H1 (cell line): ENCODE measurements around the gene HOXC5. TPM values are rescaled to one million over a fixed set of nuclear protein-coding genes. Genes with fewer than 3 reads are reported as not detected.
A peak's percentile ranks its signal among the peaks of the same experiment; 100 is the strongest.

Experiments used
- CTCF ChIA-PET: fragments of 300-600 bp; sonication (Branson Sonifier 250); formaldehyde crosslinking; loops from one replicate; lab custom pipeline; 2021; ENCODE audit not compliant: partially characterized antibody; lab: Charles Lee
- POLR2A ChIA-PET: fragments of 300-600 bp; sonication (Branson Sonifier 250); formaldehyde crosslinking; loops from one replicate; lab custom pipeline; 2021; ENCODE audit warnings: inconsistent platforms; ENCODE audit not compliant: partially characterized antibody; lab: Charles Lee
- DNase-seq, 2 experiments: peaks; one replicate each; pipeline versions ENCODE4 v3.0.0 to v3.0.0-alpha.2; 2010 to 2022; ENCODE audit warnings: low spot score in 2 of 2, low read depth in 1 of 2, mixed read lengths in 1 of 2
- FAIRE-seq: peaks from 2 replicates; lab custom pipeline; 2011; peaks lifted over from hg19 to GRCh38; lab: Jason Lieb, UNC
- H2AFZ ChIP-seq: 2 replicates; pipeline ENCODE4 v1.8.1; 2012; ENCODE audit warnings: low read length, inconsistent platforms
- H2AK5ac ChIP-seq: 2 replicates; pipeline ENCODE4 v1.6.1; 2013; ENCODE audit warnings: low read depth, low read length
- H2BK120ac ChIP-seq: replicated peaks from 2 replicates; pipeline ENCODE3; 2013; ENCODE audit warnings: low read depth, low read length, inconsistent platforms
- H2BK12ac ChIP-seq: 2 replicates; pipeline ENCODE4 v1.6.1; 2013; ENCODE audit warnings: low read depth, low read length
- H2BK15ac ChIP-seq: 2 replicates; pipeline ENCODE4 v1.6.1; 2013; ENCODE audit warnings: low read length
- H2BK20ac ChIP-seq: 2 replicates; pipeline ENCODE4 v1.6.1; 2013; ENCODE audit warnings: low read length
- H2BK5ac ChIP-seq: 2 replicates; pipeline ENCODE4 v1.6.1; 2013; ENCODE audit warnings: low read depth, low read length
- H3K14ac ChIP-seq: 2 replicates; pipeline ENCODE4 v1.6.1; 2013; ENCODE audit warnings: inconsistent platforms; ENCODE audit not compliant: insufficient read length
- H3K18ac ChIP-seq: 2 replicates; pipeline ENCODE4 v1.6.1; 2013; ENCODE audit warnings: low read length; ENCODE audit errors: extremely low read depth
- H3K23ac ChIP-seq: 2 replicates; pipeline ENCODE4 v1.6.1; 2013; ENCODE audit warnings: inconsistent platforms; ENCODE audit not compliant: insufficient read length
- H3K23me2 ChIP-seq: 2 replicates; pipeline ENCODE4 v1.6.1; 2013; ENCODE audit warnings: low read depth, low read length
- H3K27ac ChIP-seq: 2 replicates; pipeline ENCODE4 v1.6.1; 2011; ENCODE audit warnings: low read depth, low read length, inconsistent platforms
- H3K27me3 ChIP-seq, 4 experiments: replicated peaks in 1 of 4; 1 replicate in 1 of 4; 2 replicates in 3 of 4; pipeline versions ENCODE4 v1.6.1 to v1.8.1; 2011 to 2013; ENCODE audit warnings: low read length in 3 of 4, mild to moderate bottlenecking in 3 of 4, inconsistent platforms in 2 of 4, mixed read lengths in 2 of 4, moderate library complexity in 1 of 4; ENCODE audit not compliant: control insufficient read depth in 3 of 4, insufficient read depth in 3 of 4; ENCODE audit errors: extremely low read depth in 1 of 4
- H3K36me3 ChIP-seq, 4 experiments: 2 replicates each; pipeline versions ENCODE4 v1.6.1 to v1.8.1; 2011 to 2013; ENCODE audit warnings: mild to moderate bottlenecking in 4 of 4, low read length in 3 of 4, moderate library complexity in 2 of 4, control low read depth in 1 of 4, inconsistent platforms in 1 of 4; ENCODE audit not compliant: insufficient read depth in 4 of 4, control insufficient read depth in 2 of 4
- H3K4ac ChIP-seq: replicated peaks from 2 replicates; pipeline ENCODE3; 2013; ENCODE audit warnings: low read length, low read depth, mixed read lengths, inconsistent platforms; ENCODE audit not compliant: insufficient read length
- H3K4me1 ChIP-seq, 4 experiments: replicated peaks in 1 of 4; 1 replicate in 1 of 4; 2 replicates in 3 of 4; pipeline versions ENCODE4 v1.6.1 to v1.8.1; 2011 to 2013; ENCODE audit warnings: low read length in 3 of 4, inconsistent platforms in 2 of 4, mixed read lengths in 1 of 4; ENCODE audit not compliant: insufficient read depth in 4 of 4, control insufficient read depth in 3 of 4
- H3K4me2 ChIP-seq, 2 experiments: 2 replicates each; pipeline versions ENCODE4 v1.6.1 to v1.8.1; 2011 to 2013; ENCODE audit warnings: low read depth in 2 of 2, low read length in 2 of 2, control low read depth in 1 of 2, inconsistent platforms in 1 of 2, mild to moderate bottlenecking in 1 of 2; ENCODE audit not compliant: insufficient read depth in 1 of 2
- H3K4me3 ChIP-seq, 4 experiments: fragments of 200-600, 300-600 bp in 1 of 4; sonication (generic), shearing (Covaris generic), sonication (Bioruptor Twin) in 1 of 4; 2 replicates each; pipeline versions ENCODE4 v1.5.1 to v1.8.1; 2011 to 2016; ENCODE audit warnings: low read length in 4 of 4, low read depth in 3 of 4, control low read depth in 2 of 4, inconsistent platforms in 2 of 4, mild to moderate bottlenecking in 2 of 4, mixed read lengths in 1 of 4, moderate library complexity in 1 of 4; ENCODE audit not compliant: insufficient read depth in 2 of 4; ENCODE audit errors: extremely low read depth in 1 of 4
- H3K56ac ChIP-seq: replicated peaks from 2 replicates; pipeline ENCODE3; 2013; ENCODE audit warnings: low read depth, mild to moderate bottlenecking, mixed read lengths, low read length, inconsistent platforms; ENCODE audit not compliant: insufficient read length
- H3K79me1 ChIP-seq: 2 replicates; pipeline ENCODE4 v1.6.1; 2013; ENCODE audit warnings: low read depth, low read length, control low read depth
- H3K79me2 ChIP-seq, 2 experiments: 2 replicates each; pipeline versions ENCODE4 v1.6.1 to v1.8.1; 2012 to 2013; ENCODE audit warnings: low read length in 2 of 2, mild to moderate bottlenecking in 2 of 2, inconsistent platforms in 1 of 2; ENCODE audit not compliant: insufficient read depth in 2 of 2, control insufficient read depth in 1 of 2
- H3K9ac ChIP-seq, 4 experiments: replicated peaks in 1 of 4; 1 replicate in 1 of 4; 2 replicates in 3 of 4; pipeline versions ENCODE4 v1.6.1 to v1.8.1; 2011 to 2013; ENCODE audit warnings: low read depth in 3 of 4, low read length in 3 of 4, control low read depth in 2 of 4, mild to moderate bottlenecking in 2 of 4, moderate library complexity in 2 of 4, inconsistent platforms in 1 of 4; ENCODE audit errors: extremely low read depth in 1 of 4
- H3K9me3 ChIP-seq, 2 experiments: 2 replicates each; pipeline versions ENCODE4 v1.6.1 to v1.8.1; 2012 to 2013; ENCODE audit warnings: mild to moderate bottlenecking in 2 of 2, moderate library complexity in 2 of 2, control low read depth in 1 of 2, inconsistent platforms in 1 of 2, low read depth in 1 of 2, low read length in 1 of 2, mixed read lengths in 1 of 2; ENCODE audit not compliant: insufficient read depth in 2 of 2
- H4K20me1 ChIP-seq, 2 experiments: replicated peaks in 1 of 2; 2 replicates each; pipeline versions ENCODE3 to v1.8.1; 2011 to 2013; ENCODE audit warnings: inconsistent platforms in 2 of 2, low read length in 2 of 2, mild to moderate bottlenecking in 1 of 2; ENCODE audit not compliant: insufficient read depth in 2 of 2, control insufficient read depth in 1 of 2
- H4K5ac ChIP-seq: 2 replicates; pipeline ENCODE4 v1.6.1; 2013; ENCODE audit warnings: low read length, low read depth, mixed read lengths, inconsistent platforms; ENCODE audit not compliant: insufficient read length
- H4K8ac ChIP-seq: 2 replicates; pipeline ENCODE4 v1.8.0; 2013; ENCODE audit warnings: mild to moderate bottlenecking, moderate library complexity, low read length, inconsistent platforms; ENCODE audit not compliant: insufficient read depth; ENCODE audit errors: extremely low read depth
- H4K91ac ChIP-seq: replicated peaks from 2 replicates; pipeline ENCODE3; 2013; ENCODE audit warnings: low read length, mixed read lengths, inconsistent platforms; ENCODE audit not compliant: insufficient read length
- E2F6 ChIP-seq: IDR thresholded peaks from 2 replicates; pipeline ENCODE4 v1.6.1; 2012; ENCODE audit warnings: inconsistent platforms
- EZH2 ChIP-seq: fragments of 200-600 bp; sonication (generic); IDR thresholded peaks from 2 replicates; pipeline ENCODE4 v1.7.1; 2012; ENCODE audit warnings: low read depth, mild to moderate bottlenecking, moderate library complexity, low read length, inconsistent platforms; ENCODE audit not compliant: severe bottlenecking
- NANOG ChIP-seq: IDR thresholded peaks from 2 replicates; pipeline ENCODE4 v1.6.1; 2011; ENCODE audit warnings: low read length, low read depth, mild to moderate bottlenecking, inconsistent platforms; ENCODE audit not compliant: insufficient read depth, poor library complexity, severe bottlenecking
- POU5F1 ChIP-seq: IDR thresholded peaks from 2 replicates; pipeline ENCODE4 v1.6.1; 2011; ENCODE audit warnings: low read depth, mild to moderate bottlenecking, low read length, moderate library complexity
- SRF ChIP-seq: IDR thresholded peaks from 2 replicates; pipeline ENCODE4 v1.6.1; 2011; ENCODE audit warnings: mild to moderate bottlenecking, low read depth, low read length, moderate library complexity
- WGBS, 2 experiments: shearing (Covaris generic) in 1 of 2; methylation state at CpG; one replicate each; pipeline versions ENCODE4 v1.1.6 to v1.1.7; 2013 to 2015; ENCODE audit warnings: low lambda C conversion rate in 2 of 2, mixed read lengths in 2 of 2, inconsistent platforms in 1 of 2, low coverage in 1 of 2, missing lambda C conversion rate in 1 of 2; ENCODE audit not compliant: insufficient replicate concordance in 2 of 2, insufficient coverage in 1 of 2, insufficient read length in 1 of 2; ENCODE audit errors: extremely low coverage in 1 of 2, missing lambda C conversion rate in 1 of 2; 5-methylcytosine and 5-hydroxymethylcytosine counted together
- polyA plus RNA-seq, 7 experiments: library from polyadenylated mRNA; depleted of rRNA in 3 of 7; stranded (reverse) in 5 of 7; unstranded in 2 of 7; fragments of >200 nt in 5 of 7; fragments of 200-250 nt in 2 of 7; gene quantifications; 1 replicate in 5 of 7; 2 replicates in 1 of 7; 4 replicates in 1 of 7; pipeline versions ENCODE4 v1.2.1 to v1.2.3, GENCODE V29; 2011 to 2013; ENCODE audit warnings: missing spikeins in 2 of 7, mixed read lengths in 2 of 7
- total RNA-seq: library from RNA; stranded (reverse); fragmentation: NEBNext Ultra II Directional; extraction: Animal tissue kit (Norgen Biotek cat#: 25700); gene quantifications from 2 replicates; pipeline ENCODE4 v1.2.1, GENCODE V29; 2021
- TF ChIP-seq, protein P1 (sequence below): IDR thresholded peaks from 2 replicates; pipeline ENCODE4 v1.6.1; 2012; ENCODE audit warnings: low read length, inconsistent platforms
- TF ChIP-seq, protein P2 (sequence below): IDR thresholded peaks from 2 replicates; pipeline ENCODE4 v1.6.1; 2011; ENCODE audit warnings: low read length, improper control_type of control experiment

The HOXC5 gene
- total and polyA plus RNA-seq, 2 of the 8 experiments (the other 6 are each of a cell fraction or from before 2014, with no cell fraction given), result not detected

DNA sequence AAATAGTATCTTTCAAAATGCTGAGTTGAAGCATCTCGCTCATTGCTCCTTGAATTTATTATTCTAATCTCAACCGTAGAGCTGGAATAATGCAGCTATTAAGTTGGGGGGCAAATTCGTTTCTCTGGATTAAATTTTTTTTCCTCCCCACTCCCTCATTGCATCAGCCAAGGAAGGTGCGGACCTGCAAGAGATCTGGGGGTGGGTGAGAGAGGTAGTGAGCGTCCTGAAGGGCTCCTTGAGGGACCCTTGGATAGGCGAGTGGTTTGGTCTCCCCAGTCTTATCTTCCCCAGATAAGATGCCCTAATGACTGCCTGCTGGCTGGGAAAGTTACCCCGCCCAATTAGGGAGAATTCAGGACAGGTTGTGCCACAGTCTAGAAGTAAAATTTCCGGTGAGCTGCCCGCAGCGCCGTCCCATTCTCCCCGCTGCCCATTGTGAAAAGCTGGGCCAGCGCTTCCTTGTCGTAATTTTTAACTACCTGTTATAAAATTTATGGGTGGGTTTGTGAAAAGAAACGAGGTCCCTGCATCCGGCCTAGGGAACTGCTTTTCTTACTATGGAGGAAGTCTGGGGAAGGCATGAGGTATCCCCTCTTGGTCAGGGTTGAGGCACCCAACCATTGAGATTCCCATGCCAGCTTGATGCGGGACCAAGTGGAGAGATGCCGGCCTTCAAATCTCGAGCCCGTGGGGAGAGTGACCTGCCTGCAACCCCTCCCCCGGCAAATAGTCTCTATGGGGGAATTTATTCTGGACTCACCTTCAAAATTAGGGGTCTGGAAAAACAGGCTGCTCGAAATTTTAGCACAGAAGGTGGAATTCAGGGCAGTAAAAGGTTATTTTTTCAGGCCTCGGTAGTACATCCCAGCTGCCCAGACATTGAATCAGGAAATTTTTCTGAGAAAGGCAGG is 17.6 kb upstream of the HOXC5 start:
- Histone ChIP-seq H3K14ac (no peak overlapping the region), H2BK5ac (no peak overlapping the region), H4K20me1 (peaks cover 4 to 41% of the 10 kb centered on the region in 2 experiments), H3K9me3 (no peaks in the 10 kb centered on the region), H2BK120ac (no peak overlapping the region), H3K18ac (no peak overlapping the region), H4K5ac (no peak overlapping the region), H2BK12ac (no peak overlapping the region), H2AK5ac (no peak overlapping the region), H2BK15ac (no peak overlapping the region), H3K4me1 (peaks cover 0 to 12% (median 3%) of the 10 kb centered on the region in 4 experiments; a peak in 5 of 7 replicates), H3K4me2 (no peak overlapping the region), H3K4me3 (no peak overlapping the region), H4K8ac (no peak overlapping the region), H3K23me2 (peaks cover 3% of the 10 kb centered on the region; the same call in 1 of the 2 replicates), H3K79me2 (no peaks in the 10 kb centered on the region), H3K27ac (no peak overlapping the region), H3K79me1 (no peaks in the 10 kb centered on the region), H4K91ac (no peak overlapping the region), H3K56ac (no peak overlapping the region), H3K9ac (no peak overlapping the region), H2AFZ (no peak overlapping the region), H3K4ac (no peak overlapping the region), H2BK20ac (no peak overlapping the region), H3K23ac (no peak overlapping the region), H3K27me3 (peaks cover 92 to 100% (median 99%) of the 10 kb centered on the region in 4 experiments), H3K36me3 (no peaks in the 10 kb centered on the region; a peak in 1 of 8 replicates)
- FAIRE-seq (no peak), DNase-seq (no peak)
- POLR2A ChIA-PET, result interaction anchor here (0.5 to 0.7 kb wide), 2 partner anchors 216 to 329 kb away, joined by 3 read pairs; no protein-coding TSS in a partner anchor
- WGBS, 2 experiments, result 24% methylated on average over 23 of the region's 23 CpGs; no CpG with 5 or more reads in 1 of the 2 experiments
- CTCF ChIA-PET, result interaction anchor here (0.8 to 3.8 kb wide), 7 partner anchors 9 to 199 kb away, joined by 4 to 50 read pairs (median 6); partner anchors contain the start of gene HOXC9
- TF ChIP-seq SRF, result no peak
- TF ChIP-seq, protein P1, sequence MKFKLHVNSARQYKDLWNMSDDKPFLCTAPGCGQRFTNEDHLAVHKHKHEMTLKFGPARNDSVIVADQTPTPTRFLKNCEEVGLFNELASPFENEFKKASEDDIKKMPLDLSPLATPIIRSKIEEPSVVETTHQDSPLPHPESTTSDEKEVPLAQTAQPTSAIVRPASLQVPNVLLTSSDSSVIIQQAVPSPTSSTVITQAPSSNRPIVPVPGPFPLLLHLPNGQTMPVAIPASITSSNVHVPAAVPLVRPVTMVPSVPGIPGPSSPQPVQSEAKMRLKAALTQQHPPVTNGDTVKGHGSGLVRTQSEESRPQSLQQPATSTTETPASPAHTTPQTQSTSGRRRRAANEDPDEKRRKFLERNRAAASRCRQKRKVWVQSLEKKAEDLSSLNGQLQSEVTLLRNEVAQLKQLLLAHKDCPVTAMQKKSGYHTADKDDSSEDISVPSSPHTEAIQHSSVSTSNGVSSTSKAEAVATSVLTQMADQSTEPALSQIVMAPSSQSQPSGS, result no peak
- no peak for TF ChIP-seq POU5F1
- TF ChIP-seq, protein P2, sequence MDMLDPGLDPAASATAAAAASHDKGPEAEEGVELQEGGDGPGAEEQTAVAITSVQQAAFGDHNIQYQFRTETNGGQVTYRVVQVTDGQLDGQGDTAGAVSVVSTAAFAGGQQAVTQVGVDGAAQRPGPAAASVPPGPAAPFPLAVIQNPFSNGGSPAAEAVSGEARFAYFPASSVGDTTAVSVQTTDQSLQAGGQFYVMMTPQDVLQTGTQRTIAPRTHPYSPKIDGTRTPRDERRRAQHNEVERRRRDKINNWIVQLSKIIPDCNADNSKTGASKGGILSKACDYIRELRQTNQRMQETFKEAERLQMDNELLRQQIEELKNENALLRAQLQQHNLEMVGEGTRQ, result no peak
- TF ChIP-seq EZH2, result peak; percentile 83
- TF ChIP-seq NANOG, result no peak
- no peak for TF ChIP-seq E2F6
